Suprapubic skin (tissue), 4 donors: ENCODE data around the gene GIGYF1. TPM values are rescaled to one million over a fixed set of nuclear protein-coding genes. Genes with fewer than 3 reads are reported as not detected.

ENCODE experiments used
- DNase-seq, 2 donors: peaks; one replicate each; pipeline ENCODE4 v3.0.0-alpha.2; 2019; ENCODE audit warnings: low spot score in 2 of 2
- H3K27ac ChIP-seq: fragments of 200-600 bp; sonication (generic); one replicate; pipeline ENCODE4 v1.5.1; 2019
- H3K27me3 ChIP-seq: fragments of 200-600 bp; sonication (generic); one replicate; pipeline ENCODE4 v1.5.1; 2019
- H3K36me3 ChIP-seq: fragments of 200-600 bp; sonication (generic); one replicate; pipeline ENCODE4 v1.5.1; 2019
- H3K4me1 ChIP-seq: fragments of 200-600 bp; sonication (generic); one replicate; pipeline ENCODE4 v1.5.1; 2019
- H3K4me3 ChIP-seq: fragments of 200-600 bp; sonication (generic); one replicate; pipeline ENCODE4 v1.5.1; 2019; ENCODE audit warnings: mild to moderate bottlenecking
- H3K9me3 ChIP-seq: fragments of 200-600 bp; sonication (generic); one replicate; pipeline ENCODE4 v1.5.1; 2019
- EP300 ChIP-seq: sonication (generic); formaldehyde crosslinking; IDR thresholded peaks from one replicate; pipeline ENCODE4 v1.6.1; 2017; ENCODE audit warnings: antibody characterized with exemption
- POLR2A ChIP-seq, 2 donors: fragments of 450-650 bp; IDR thresholded peaks; one replicate each; pipeline ENCODE4 v1.6.1; 2017; ENCODE audit warnings: antibody characterized with exemption in 2 of 2, mild to moderate bottlenecking in 2 of 2, moderate library complexity in 2 of 2
- POLR2AphosphoS5 ChIP-seq, 3 donors: sonication (generic); formaldehyde crosslinking; IDR thresholded peaks; one replicate each; pipeline ENCODE4 v1.6.1; 2017; ENCODE audit warnings: antibody characterized with exemption in 3 of 3
- WGBS: methylation state at CpG from one replicate; pipeline ENCODE4 v1.1.5; 2018; 5-methylcytosine and 5-hydroxymethylcytosine counted together
- total RNA-seq, 4 donors: library from RNA; depleted of rRNA; stranded (reverse); fragments of >200 nt; gene quantifications; one replicate each; pipeline ENCODE4 v1.1.0, GENCODE V29; 2016
- TF ChIP-seq, protein P1 (sequence below), 2 donors: fragments of 200-600 bp in 1 of 2; fragments of 450-650 bp in 1 of 2; sonication (generic) in 1 of 2; IDR thresholded peaks; one replicate each; pipeline ENCODE4 v1.5.1; 2016 to 2019; ENCODE audit warnings: antibody characterized with exemption in 2 of 2, mild to moderate bottlenecking in 1 of 2, moderate library complexity in 1 of 2

GIGYF1 gene
- total RNA-seq, 4 donors from 2014 or later: 29.0 to 91.6 (median 40.7) TPM

DNA sequence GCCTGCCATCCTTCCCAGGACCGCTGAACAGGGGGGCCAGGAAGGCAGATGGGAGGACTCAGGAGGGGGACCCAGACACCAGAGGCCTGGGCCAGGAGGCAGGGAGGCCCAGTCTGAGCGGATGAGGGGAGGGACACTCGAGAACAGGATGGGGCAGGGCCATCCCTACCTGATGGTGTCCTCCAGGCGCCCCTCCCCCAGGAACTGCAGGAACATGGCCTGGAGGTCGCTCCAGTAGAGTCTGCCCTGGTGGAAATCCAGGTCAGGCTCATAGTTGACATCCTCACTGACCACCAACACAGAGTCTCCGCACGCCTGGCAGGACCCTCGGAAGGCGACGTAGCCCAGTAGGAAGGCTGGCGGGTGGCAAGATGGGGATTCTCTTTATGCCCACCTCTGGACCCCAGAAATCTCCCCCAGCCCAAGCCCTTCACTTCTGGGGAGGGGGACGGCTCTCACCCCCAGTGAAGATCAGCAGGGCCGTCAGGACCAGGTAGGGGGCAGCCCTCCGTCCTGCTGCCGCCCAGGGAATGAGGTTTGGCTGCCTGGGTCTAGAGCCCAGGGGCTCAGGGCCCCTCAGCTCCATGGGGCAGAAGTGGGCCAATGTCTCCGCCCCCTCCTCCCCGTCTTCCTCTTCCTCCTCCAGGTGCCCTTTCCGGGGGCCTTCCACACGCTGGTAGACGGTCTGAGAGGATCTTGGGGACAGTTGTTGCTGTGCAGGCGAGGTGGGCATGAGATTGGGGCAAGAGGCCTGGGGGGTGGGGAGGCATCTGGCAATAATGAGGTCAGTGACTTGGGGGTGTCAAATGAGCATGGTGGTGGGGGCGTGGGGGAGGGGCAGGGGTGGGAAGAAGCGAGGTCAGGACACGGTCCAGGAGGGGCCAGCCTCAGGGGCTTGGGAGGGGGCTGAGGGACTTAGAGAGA, 53.3 kb downstream of the GIGYF1 start:
- Histone ChIP-seq H3K27me3 (peaks cover 21% of the 10 kb centered on the region), H3K4me3 (no peak overlapping the region), H3K4me1 (no peaks in the 10 kb centered on the region), H3K9me3 (no peaks in the 10 kb centered on the region), H3K27ac (no peak overlapping the region), H3K36me3 (no peaks in the 10 kb centered on the region)
- TF ChIP-seq EP300: no peak
- TF ChIP-seq, protein P1, sequence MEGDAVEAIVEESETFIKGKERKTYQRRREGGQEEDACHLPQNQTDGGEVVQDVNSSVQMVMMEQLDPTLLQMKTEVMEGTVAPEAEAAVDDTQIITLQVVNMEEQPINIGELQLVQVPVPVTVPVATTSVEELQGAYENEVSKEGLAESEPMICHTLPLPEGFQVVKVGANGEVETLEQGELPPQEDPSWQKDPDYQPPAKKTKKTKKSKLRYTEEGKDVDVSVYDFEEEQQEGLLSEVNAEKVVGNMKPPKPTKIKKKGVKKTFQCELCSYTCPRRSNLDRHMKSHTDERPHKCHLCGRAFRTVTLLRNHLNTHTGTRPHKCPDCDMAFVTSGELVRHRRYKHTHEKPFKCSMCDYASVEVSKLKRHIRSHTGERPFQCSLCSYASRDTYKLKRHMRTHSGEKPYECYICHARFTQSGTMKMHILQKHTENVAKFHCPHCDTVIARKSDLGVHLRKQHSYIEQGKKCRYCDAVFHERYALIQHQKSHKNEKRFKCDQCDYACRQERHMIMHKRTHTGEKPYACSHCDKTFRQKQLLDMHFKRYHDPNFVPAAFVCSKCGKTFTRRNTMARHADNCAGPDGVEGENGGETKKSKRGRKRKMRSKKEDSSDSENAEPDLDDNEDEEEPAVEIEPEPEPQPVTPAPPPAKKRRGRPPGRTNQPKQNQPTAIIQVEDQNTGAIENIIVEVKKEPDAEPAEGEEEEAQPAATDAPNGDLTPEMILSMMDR (IDR thresholded peaks at IDR 0.05): no peak
- no peak for TF ChIP-seq POLR2AphosphoS5 (IDR thresholded peaks at IDR 0.05)
- 66% methylated on average over 7 of the region's 24 CpGs for WGBS
- DNase-seq: no peak

DNA sequence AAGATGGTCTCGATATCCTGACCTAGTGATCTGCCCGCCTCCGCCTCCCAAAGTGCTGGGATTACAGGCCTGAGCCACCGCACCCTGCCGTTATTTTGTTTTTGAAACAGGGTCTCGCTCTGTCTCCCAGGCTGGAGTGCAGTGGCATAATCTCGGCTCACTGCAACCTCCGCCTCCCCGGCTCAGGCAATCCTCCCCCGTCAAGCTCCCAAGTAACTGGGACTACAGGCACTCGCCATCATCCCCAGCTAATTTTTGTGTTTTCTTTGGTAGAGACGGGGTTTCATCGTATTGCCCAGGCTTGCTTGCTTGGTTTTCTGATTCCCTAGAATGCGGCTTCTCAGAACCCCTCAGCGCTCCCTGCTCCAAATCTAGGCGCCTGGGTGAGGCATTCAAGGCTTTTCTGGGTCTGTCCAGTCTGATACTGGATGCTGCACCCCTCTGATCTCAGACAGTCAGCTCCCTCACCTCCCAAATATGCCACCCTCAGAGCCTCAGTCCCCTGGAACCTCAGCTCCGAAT, 54.0 kb downstream of the GIGYF1 start:
- no peaks in the 10 kb centered on the region for H3K36me3 ChIP-seq
- no peak for DNase-seq
- H3K4me3 ChIP-seq: no peak overlapping the region
- peaks cover 20% of the 10 kb centered on the region for H3K27me3 ChIP-seq
- no peak overlapping the region for H3K27ac ChIP-seq
- H3K4me1 ChIP-seq: no peaks in the 10 kb centered on the region
- no peaks in the 10 kb centered on the region for H3K9me3 ChIP-seq
- 89% methylated on average over 16 of the region's 17 CpGs for WGBS
- TF ChIP-seq, protein P1 (IDR thresholded peaks at IDR 0.05): no peak
- no peak for TF ChIP-seq EP300
- TF ChIP-seq POLR2AphosphoS5 (IDR thresholded peaks at IDR 0.05): no peak
- no peak for TF ChIP-seq POLR2A (IDR thresholded peaks at IDR 0.05)

DNA sequence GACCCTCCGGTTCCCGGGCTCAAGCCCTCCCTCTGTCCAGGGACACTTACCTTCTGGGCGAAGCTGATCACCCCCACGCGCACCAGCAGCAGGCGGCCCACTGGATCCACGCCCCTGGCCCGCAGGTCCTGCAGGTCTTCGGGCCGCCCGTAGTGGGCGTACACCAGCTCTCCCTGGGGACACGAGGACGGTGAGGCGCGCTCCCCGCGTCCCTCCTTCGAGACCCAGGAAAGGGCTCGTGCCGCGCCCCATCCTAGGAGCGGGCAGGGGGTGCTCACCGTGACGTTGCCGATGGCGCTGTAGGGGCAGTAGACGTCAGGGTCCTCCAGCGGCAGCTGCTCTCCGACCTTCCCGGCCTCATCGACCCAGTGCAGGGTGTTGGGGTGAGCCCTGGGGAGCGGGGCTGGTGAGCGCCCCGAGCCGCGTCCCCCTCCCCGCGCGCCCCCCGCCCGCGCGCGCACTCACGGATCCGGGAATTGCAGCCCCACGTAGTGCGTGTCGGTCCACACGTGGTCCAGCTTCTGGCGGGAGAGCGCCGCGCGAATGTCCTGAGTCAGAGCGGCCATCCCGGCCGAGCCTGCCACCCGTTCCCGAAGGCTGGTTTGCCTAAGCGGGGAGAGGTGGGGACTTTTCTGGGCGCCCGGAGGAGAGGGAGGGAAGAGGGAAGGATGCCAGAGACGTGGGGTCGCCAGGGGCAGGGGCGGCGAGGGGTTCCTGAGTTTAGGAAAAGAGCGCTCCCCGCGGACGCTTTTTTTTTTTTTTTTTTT, 60.9 kb downstream of the GIGYF1 start:
- TF ChIP-seq EP300 (no peak), POLR2AphosphoS5 (IDR thresholded peaks at IDR 0.05) (no peak)
- TF ChIP-seq, protein P1 (IDR thresholded peaks at IDR 0.05): peak in 1 of 2 donors; percentile 47
- 2% methylated on average over 33 of the region's 72 CpGs for WGBS
- H3K36me3 ChIP-seq: no peaks in the 10 kb centered on the region
- DNase-seq: no peak
- H3K4me3 ChIP-seq: peak overlapping the region; percentile 59
- no peaks in the 10 kb centered on the region for H3K27me3 ChIP-seq
- H3K27ac ChIP-seq: no peak overlapping the region
- H3K4me1 ChIP-seq: peaks cover 8% of the 10 kb centered on the region
- no peaks in the 10 kb centered on the region for H3K9me3 ChIP-seq

DNA sequence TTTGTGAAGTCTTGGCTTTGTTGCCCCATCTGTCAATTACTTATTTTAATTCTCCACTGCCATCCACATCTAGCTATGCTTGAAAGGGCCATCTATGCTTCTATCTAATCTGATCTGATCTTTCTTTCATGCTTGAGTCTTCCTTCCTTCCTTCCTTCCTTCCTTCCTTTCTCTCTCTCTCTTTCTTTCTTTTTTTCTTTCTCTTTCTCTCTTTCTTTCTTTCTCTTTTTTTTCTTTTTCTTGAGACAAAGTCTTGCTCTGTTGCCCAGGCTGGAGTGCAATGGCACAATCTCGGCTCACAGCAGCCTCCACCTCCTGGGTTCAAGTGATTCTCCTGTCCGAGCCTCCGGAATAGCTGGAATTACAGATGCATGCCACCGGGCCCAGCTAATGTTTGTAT, 64.0 kb downstream of the GIGYF1 start:
- no peaks in the 10 kb centered on the region for H3K27me3 ChIP-seq
- 92% methylated on average over 4 of the region's 4 CpGs for WGBS
- no peak for DNase-seq

More for the DNA sequence above, 64.0 kb downstream of the GIGYF1 start:
- no peak overlapping the region for H3K27ac ChIP-seq
- TF ChIP-seq, protein P1 (IDR thresholded peaks at IDR 0.05): no peak
- TF ChIP-seq POLR2AphosphoS5 (IDR thresholded peaks at IDR 0.05): no peak
- TF ChIP-seq POLR2A (IDR thresholded peaks at IDR 0.05): no peak
- no peak for TF ChIP-seq EP300
- no peaks in the 10 kb centered on the region for H3K36me3 ChIP-seq
- H3K4me3 ChIP-seq: no peak overlapping the region
- H3K9me3 ChIP-seq: no peaks in the 10 kb centered on the region
- H3K4me1 ChIP-seq: peaks cover 20% of the 10 kb centered on the region

Other genes with a start within 250 kb of the GIGYF1 start
- under 1 TPM in 1 of 4 donors, not detected in 3; 0.53 TPM for gene SPACDR, start 230.0 kb downstream of the GIGYF1 start, total RNA-seq
- 10 to 100 TPM; 52.7 to 67.2 (median 57.3) TPM for gene TSC22D4, start 215.0 kb downstream of the GIGYF1 start, total RNA-seq
- gene NYAP1, start 210.3 kb downstream of the GIGYF1 start, total RNA-seq: 1 to 10 TPM in 1 of 4 donors, under 1 TPM in 3; 0.51 to 1.1 (median 0.67) TPM
- gene AGFG2, start 155.0 kb downstream of the GIGYF1 start, total RNA-seq: 10 to 100 TPM; 46.6 to 63.4 (median 52.9) TPM
- gene SAP25, start 120.3 kb downstream of the GIGYF1 start, total RNA-seq: 1 to 10 TPM in 2 of 4 donors, not detected in 2; 2.7 to 3.8 TPM
- 100 to 1,000 TPM in 1 of 4 donors, 10 to 100 TPM in 3; 37.6 to 101 (median 56.2) TPM for gene LRCH4, start 108.1 kb downstream of the GIGYF1 start, total RNA-seq
- gene FBXO24, start 107.9 kb downstream of the GIGYF1 start, total RNA-seq: 1 to 10 TPM in 1 of 4 donors, under 1 TPM in 3; 0.47 to 2.4 (median 0.57) TPM
- gene PCOLCE, start 91.9 kb downstream of the GIGYF1 start, total RNA-seq: 10 to 100 TPM; 14.1 to 18.3 (median 15.6) TPM
- 10 to 100 TPM; 18.0 to 35.5 (median 28.5) TPM for gene MOSPD3, start 81.7 kb downstream of the GIGYF1 start, total RNA-seq
- gene TFR2, start 52.7 kb downstream of the GIGYF1 start, total RNA-seq: 1 to 10 TPM in 3 of 4 donors, under 1 TPM in 1; 0.81 to 3.9 (median 1.3) TPM
- not detected for gene ACTL6B, start 37.8 kb downstream of the GIGYF1 start, total RNA-seq
- gene GNB2, start 20.5 kb downstream of the GIGYF1 start, total RNA-seq: 100 to 1,000 TPM; 228 to 311 (median 300) TPM
- gene POP7, start 11.9 kb upstream of the GIGYF1 start, total RNA-seq: 10 to 100 TPM; 39.4 to 55.8 (median 47.6) TPM
- gene EPO, start 26.2 kb upstream of the GIGYF1 start, total RNA-seq: under 1 TPM in 1 of 4 donors, not detected in 3; 0.97 TPM
- under 1 TPM; 0.08 to 0.42 (median 0.20) TPM for gene ZAN, start 39.3 kb upstream of the GIGYF1 start, total RNA-seq
- 10 to 100 TPM; 58.1 to 84.6 (median 81.6) TPM for gene EPHB4, start 133.3 kb upstream of the GIGYF1 start, total RNA-seq
- gene SLC12A9, start 158.5 kb upstream of the GIGYF1 start, total RNA-seq: 10 to 100 TPM; 22.5 to 33.8 (median 26.4) TPM
- 100 to 1,000 TPM in 1 of 4 donors, 10 to 100 TPM in 3; 66.3 to 113 (median 80.7) TPM for gene TRIP6, start 173.1 kb upstream of the GIGYF1 start, total RNA-seq
- gene SRRT, start 180.9 kb upstream of the GIGYF1 start, total RNA-seq: 100 to 1,000 TPM in 2 of 4 donors, 10 to 100 TPM in 2; 62.8 to 163 (median 92.8) TPM
- gene UFSP1, start 195.5 kb upstream of the GIGYF1 start, total RNA-seq: 1 to 10 TPM; 1.1 to 2.3 (median 1.7) TPM
- gene ACHE, start 201.6 kb upstream of the GIGYF1 start, total RNA-seq: 1 to 10 TPM in 1 of 4 donors, under 1 TPM in 2, not detected in 1; 0.30 to 2.5 (median 0.81) TPM